HepG2 (cell line): ENCODE data around the gene DIP2C. TPM values are rescaled to one million over a fixed set of nuclear protein-coding genes. Genes with fewer than 3 reads are reported as not detected.
A peak's percentile ranks its signal among the peaks of the same experiment; 100 is the strongest.

ENCODE experiments used
- ARID3A ChIP-seq: IDR thresholded peaks from 2 replicates; pipeline ENCODE4 v1.6.1; 2012; ENCODE audit warnings: low read depth, low read length, improper control_type of control experiment
- ARID5B ChIP-seq: IDR thresholded peaks from 2 replicates; pipeline ENCODE4 v1.4.0; 2020; ENCODE audit warnings: mild to moderate bottlenecking, missing genetic modification reagents
- FOXA3 ChIP-seq: IDR thresholded peaks from 2 replicates; pipeline ENCODE4 v1.6.1; 2016; ENCODE audit warnings: missing genetic modification reagents, missing compliant biosample characterization
- FOXC1 ChIP-seq: sonication (generic); formaldehyde crosslinking; IDR thresholded peaks from 2 replicates; pipeline ENCODE4 v1.8.0; 2022; ENCODE audit warnings: mild to moderate bottlenecking, missing genetic modification reagents, borderline replicate concordance
- FOXJ3 ChIP-seq: sonication (generic); formaldehyde crosslinking; IDR thresholded peaks from 2 replicates; pipeline ENCODE4 v1.4.0; 2020; ENCODE audit warnings: missing genetic modification reagents, mild to moderate bottlenecking, borderline replicate concordance
- GABPB1 ChIP-seq: IDR thresholded peaks from 2 replicates; pipeline ENCODE4 v1.6.1; 2016; ENCODE audit warnings: mild to moderate bottlenecking, missing genetic modification reagents, moderate library complexity, missing compliant biosample characterization
- HMGXB4 ChIP-seq, 2 experiments: sonication (generic) in 1 of 2; formaldehyde crosslinking in 1 of 2; IDR thresholded peaks; 2 replicates each; pipeline versions ENCODE4 v1.4.0 to v1.6.1; 2018 to 2020; ENCODE audit warnings: missing genetic modification reagents in 2 of 2, borderline replicate concordance in 1 of 2, low read depth in 1 of 2, mild to moderate bottlenecking in 1 of 2, missing biosample characterization in 1 of 2
- HNF4G ChIP-seq, 2 experiments: sonication (generic) in 1 of 2; formaldehyde crosslinking in 1 of 2; IDR thresholded peaks; 2 replicates each; pipeline versions ENCODE4 v1.4.0 to v1.6.1; 2011 to 2020; ENCODE audit warnings: borderline replicate concordance in 2 of 2, low read depth in 2 of 2, mild to moderate bottlenecking in 2 of 2, low read length in 1 of 2, missing genetic modification reagents in 1 of 2, moderate library complexity in 1 of 2
- KAT8 ChIP-seq: IDR thresholded peaks from 2 replicates; pipeline ENCODE4 v1.6.1; 2016; ENCODE audit warnings: missing genetic modification reagents, missing compliant biosample characterization
- KLF6 ChIP-seq: IDR thresholded peaks from 2 replicates; pipeline ENCODE4 v1.8.0; 2016; ENCODE audit warnings: missing biosample characterization, missing genetic modification reagents
- MEF2D ChIP-seq: sonication (generic); formaldehyde crosslinking; IDR thresholded peaks from 2 replicates; pipeline ENCODE4 v1.5.1; 2020; ENCODE audit warnings: mild to moderate bottlenecking, missing genetic modification reagents
- RAD21 ChIP-seq: fragments of 450-650 bp; formaldehyde crosslinking; IDR thresholded peaks from 2 replicates; pipeline ENCODE4 v1.5.0; 2020; ENCODE audit warnings: mild to moderate bottlenecking
- RARA ChIP-seq: IDR thresholded peaks from 2 replicates; pipeline ENCODE4 v1.6.1; 2016; ENCODE audit warnings: missing genetic modification reagents, missing compliant biosample characterization
- RBFOX2 ChIP-seq: fragments of 200-400 bp; formaldehyde crosslinking; IDR thresholded peaks from 2 replicates; pipeline ENCODE4 v1.6.1; 2017; ENCODE audit warnings: low read depth, mild to moderate bottlenecking, low read length
- RBM39 ChIP-seq: fragments of 200-400 bp; formaldehyde crosslinking; IDR thresholded peaks from one replicate; pipeline ENCODE4 v1.6.1; 2018; ENCODE audit warnings: antibody characterized with exemption, mild to moderate bottlenecking, low read depth, low read length; ENCODE audit not compliant: poor library complexity, severe bottlenecking
- TMF1 ChIP-seq: sonication (generic); formaldehyde crosslinking; IDR thresholded peaks from 2 replicates; pipeline ENCODE4 v1.8.1; 2022; ENCODE audit warnings: low read depth, missing genetic modification reagents
- ZFP1 ChIP-seq: IDR thresholded peaks from 2 replicates; pipeline ENCODE4 v1.6.1; 2016
- ZFP36L1 ChIP-seq: sonication (generic); formaldehyde crosslinking; IDR thresholded peaks from 2 replicates; pipeline ENCODE4 v1.8.0; 2022; ENCODE audit warnings: mild to moderate bottlenecking, missing genetic modification reagents, moderate library complexity
- ZNF12 ChIP-seq: sonication (generic); formaldehyde crosslinking; IDR thresholded peaks from 2 replicates; pipeline ENCODE4 v1.5.0; 2020; ENCODE audit warnings: missing genetic modification reagents
- ZNF724P ChIP-seq: sonication (generic); formaldehyde crosslinking; IDR thresholded peaks from 2 replicates; pipeline ENCODE4 v1.8.0; 2022; ENCODE audit warnings: missing genetic modification reagents, borderline replicate concordance
- polyA plus RNA-seq, 8 experiments: library from polyadenylated mRNA; depleted of rRNA in 3 of 8; stranded (reverse) in 7 of 8; unstranded in 1 of 8; fragments of >200 nt; fragmentation: Illumina TruSeq in 4 of 8; extraction: Trizol in 4 of 8; gene quantifications; 2 replicates each; pipeline versions ENCODE4 v1.2.1 to v1.2.3, GENCODE V29; 2011 to 2016; ENCODE audit warnings: low read depth in 4 of 8, missing spikeins in 1 of 8, mixed read lengths in 1 of 8; ENCODE audit not compliant: insufficient read depth in 1 of 8
- total RNA-seq, 5 experiments: library from RNA; depleted of rRNA; stranded (reverse); fragments of >200 nt; fragmentation: Illumina TruSeq; extraction: Trizol; gene quantifications; 2 replicates each; pipeline ENCODE4 v1.2.3, GENCODE V29; 2016; ENCODE audit warnings: low read depth in 1 of 5

Gene DIP2C
- total and polyA plus RNA-seq, 2 of the 13 experiments (the other 11 are each of a cell fraction or from before 2014, with no cell fraction given) = 2.2 to 2.7 TPM

- TF ChIP-seq ARID3A (peak; percentile 70), FOXC1 (CRISPR knock-in tag) (no peak; the same call in 1 of the 2 replicates), KLF6 (CRISPR knock-in tag) (0 out of 2 replicates have a peak, but pooled peaks have one; percentile 48), GABPB1 (CRISPR knock-in tag) (peak; percentile 74), FOXA3 (CRISPR knock-in tag) (peak; percentile 77), KAT8 (CRISPR knock-in tag) (peak; percentile 65), ARID5B (CRISPR knock-in tag) (peak; percentile 73), ZNF724P (0 out of 2 replicates have a peak, but pooled peaks have one; percentile 1), RAD21 (CRISPR knock-in tag) (no peak), MEF2D (CRISPR knock-in tag) (peak; percentile 36; the same call in 1 of the 2 replicates), HNF4G (IDR thresholded peaks at IDR 0.05; ENCODE audit: borderline replicate concordance, low read depth, low read length) (peak; percentile 80; the same call in 1 of the 2 replicates), HNF4G (CRISPR knock-in tag; IDR thresholded peaks at IDR 0.05; ENCODE audit: borderline replicate concordance, low read depth) (peak; percentile 67; the same call in 1 of the 2 replicates), ZFP36L1 (CRISPR knock-in tag) (no peak; the same call in 1 of the 2 replicates), TMF1 (CRISPR knock-in tag) (no peak), RBFOX2 (peak; percentile 48; the same call in 1 of the 2 replicates), FOXJ3 (peak; percentile 41; the same call in 1 of the 2 replicates), RARA (CRISPR knock-in tag) (peak; percentile 54), RBM39 (no peak), HMGXB4 (CRISPR knock-in tag; IDR thresholded peaks at IDR 0.05; ENCODE audit: borderline replicate concordance in 1 of 2, low read depth in 1 of 2) (peak; percentile 13 to 35; a peak in 1 of 4 replicates), ZNF12 (peak; percentile 93), ZFP1 (no peak)
Observed at GRCh38 chr10:649798-650440, 39.5 kb downstream of the DIP2C start (continued).
